GM21423 (cell line): Measurements from ENCODE around the gene CNTNAP2.

ENCODE experiments used
- ATAC-seq: cut with Tn5 transposase; IDR thresholded peaks from one replicate; pipeline ENCODE4 v1.9.1; 2021; ENCODE audit warnings: mild to moderate bottlenecking, moderate library complexity; ENCODE audit not compliant: unreplicated experiment

The CNTNAP2 gene

GRCh38 chr7:148340438-148341280 lies 2224.1 kb downstream of the CNTNAP2 start:
- ATAC-seq = no peak

GRCh38 chr7:148344406-148344805 lies 2227.8 kb downstream of the CNTNAP2 start:
- ATAC-seq = no peak

- no peak for ATAC-seq
Observed at GRCh38 chr7:148347981-148348380, 2231.4 kb downstream of the CNTNAP2 start.

GRCh38 chr7:148348466-148348865 lies 2231.9 kb downstream of the CNTNAP2 start:
- no peak for ATAC-seq

GRCh38 chr7:148356303-148356702 lies 2239.7 kb downstream of the CNTNAP2 start:
- no peak for ATAC-seq

GRCh38 chr7:148362541-148362940 lies 2245.9 kb downstream of the CNTNAP2 start:
- no peak for ATAC-seq

GRCh38 chr7:148367731-148368475 lies 2251.3 kb downstream of the CNTNAP2 start:
- ATAC-seq = no peak

GRCh38 chr7:148368562-148368961 lies 2252.0 kb downstream of the CNTNAP2 start:
- ATAC-seq = no peak

GRCh38 chr7:148371280-148371937 lies 2254.8 kb downstream of the CNTNAP2 start:
- ATAC-seq = no peak

GRCh38 chr7:148374396-148375259 lies 2258.0 kb downstream of the CNTNAP2 start:
- ATAC-seq = no peak

- no peak for ATAC-seq
Observed at GRCh38 chr7:148379677-148380076, 2263.1 kb downstream of the CNTNAP2 start.

- ATAC-seq = no peak
Observed at GRCh38 chr7:148380596-148381419, 2264.2 kb downstream of the CNTNAP2 start.

GRCh38 chr7:148382596-148382995 lies 2266.0 kb downstream of the CNTNAP2 start:
- ATAC-seq = no peak

- no peak for ATAC-seq
Observed at GRCh38 chr7:148383651-148384050, 2267.1 kb downstream of the CNTNAP2 start.

- no peak for ATAC-seq
Observed at GRCh38 chr7:148385009-148385682, 2268.5 kb downstream of the CNTNAP2 start.

- no peak for ATAC-seq
Observed at GRCh38 chr7:148390381-148390780, 2273.8 kb downstream of the CNTNAP2 start.

GRCh38 chr7:148391591-148391990 lies 2275.0 kb downstream of the CNTNAP2 start:
- no peak for ATAC-seq

GRCh38 chr7:148394582-148394981 lies 2278.0 kb downstream of the CNTNAP2 start:
- ATAC-seq = no peak

- ATAC-seq = no peak
Observed at GRCh38 chr7:148395352-148395811, 2278.8 kb downstream of the CNTNAP2 start.
